PFSK-1 (cell line): ENCODE data around the gene TTC21A.

Experiments used
- FOXP2 ChIP-seq: optimal IDR thresholded peaks from 2 replicates; pipeline ENCODE3; 2011; ENCODE audit warnings: borderline replicate concordance, control low read depth, inconsistent platforms; ENCODE audit not compliant: insufficient read depth; ENCODE audit errors: extremely low read length, extremely low read depth
- POLR2AphosphoS5 ChIP-seq: IDR thresholded peaks from 2 replicates; pipeline ENCODE4 v1.6.1; 2012; ENCODE audit warnings: low read depth, mild to moderate bottlenecking, control low read depth, low read length, moderate library complexity
- REST ChIP-seq, 2 experiments: IDR thresholded peaks; 2 replicates each; pipeline versions ENCODE4 v1.6.1 to v1.8.0; 2011 to 2012; ENCODE audit warnings: low read depth in 2 of 2, low read length in 2 of 2, control low read depth in 1 of 2, inconsistent platforms in 1 of 2, mild to moderate bottlenecking in 1 of 2, moderate library complexity in 1 of 2; ENCODE audit not compliant: insufficient read depth in 1 of 2
- SIN3A ChIP-seq: IDR thresholded peaks from 2 replicates; pipeline ENCODE4 v1.6.1; 2012; ENCODE audit warnings: mild to moderate bottlenecking, low read length, moderate library complexity, borderline replicate concordance; ENCODE audit not compliant: insufficient read depth
- TAF1 ChIP-seq: IDR thresholded peaks from 2 replicates; pipeline ENCODE4 v1.6.1; 2012; ENCODE audit warnings: low read length, control low read depth, borderline replicate concordance; ENCODE audit not compliant: insufficient read depth

DNA sequence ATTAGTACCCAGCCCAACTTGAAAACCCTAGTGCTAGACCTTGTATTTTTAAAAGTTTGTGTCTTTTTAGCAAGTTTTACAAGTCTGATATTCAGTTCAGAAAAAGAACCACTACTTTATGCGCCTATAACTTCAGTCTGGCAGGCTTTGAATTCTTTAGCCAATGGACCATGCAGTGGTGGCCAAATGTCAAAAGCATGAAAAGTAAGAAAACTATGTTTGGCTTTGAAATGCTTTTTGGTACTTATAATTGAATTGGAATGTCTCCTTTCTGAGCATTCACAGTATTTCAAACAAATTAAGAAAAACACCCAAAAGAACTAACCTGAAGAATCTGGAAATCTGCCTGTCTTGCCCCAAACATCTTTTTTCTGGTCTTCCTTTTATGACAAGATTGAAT lies 42.8 kb upstream of the TTC21A start:
- no peak for TF ChIP-seq TAF1
- TF ChIP-seq POLR2AphosphoS5: no peak
- no peak for TF ChIP-seq SIN3A
- TF ChIP-seq REST (IDR thresholded peaks at IDR 0.05; ENCODE audit: insufficient read depth in 1 of 2, low read depth in 2 of 2, low read length in 2 of 2): no peak
- no peak for TF ChIP-seq FOXP2
